SK-N-SH (cell line): ENCODE measurements around the gene PDLIM4. TPM values are rescaled to one million over a fixed set of nuclear protein-coding genes. Genes with fewer than 3 reads are reported as not detected.

Experiments used
- CTCF ChIA-PET: fragments of 300-600, 350-600 bp; formaldehyde crosslinking; extraction: SDS; loops from one replicate; lab custom pipeline; 2021; lab: Yijun Ruan, JAX
- POLR2A ChIA-PET: fragments of 350-600 bp; sonication (Branson Sonifier 250); formaldehyde crosslinking; extraction: SDS; loops from one replicate; lab custom pipeline; 2020; ENCODE audit warnings: antibody characterized with exemption, inconsistent platforms; lab: Yijun Ruan, JAX
- DNase-seq: peaks from one replicate; pipeline ENCODE4 v3.0.0; 2012
- H2AFZ ChIP-seq: fragments of 200-600 bp; sonication (generic); 2 replicates; pipeline ENCODE4 v1.8.1; 2016; ENCODE audit warnings: antibody characterized with exemption, mild to moderate bottlenecking, low read depth
- H3F3A ChIP-seq: fragments of 200-600 bp; sonication (generic); replicated peaks from 2 replicates; pipeline ENCODE3; 2016; ENCODE audit warnings: antibody characterized with exemption, mild to moderate bottlenecking; ENCODE audit not compliant: insufficient read depth
- H3K27ac ChIP-seq, 2 experiments: fragments of 200-500 bp in 1 of 2; fragments of 200-600 bp in 1 of 2; sonication (Bioruptor generic) in 1 of 2; sonication (generic), shearing (Covaris generic) in 1 of 2; 2 replicates each; pipeline versions ENCODE4 v1.5.1 to v1.6.1; 2014 to 2016; ENCODE audit warnings: low read depth in 2 of 2, inconsistent platforms in 1 of 2, low read length in 1 of 2, mild to moderate bottlenecking in 1 of 2, mixed read lengths in 1 of 2
- H3K27me3 ChIP-seq: fragments of 200-600 bp; sonication (generic), shearing (Covaris generic); 2 replicates; pipeline ENCODE4 v1.6.1; 2016; ENCODE audit warnings: mixed run types; ENCODE audit not compliant: insufficient read depth
- H3K36me3 ChIP-seq, 2 experiments: fragments of 200-500 bp in 1 of 2; fragments of 200-600 bp in 1 of 2; sonication (Bioruptor generic) in 1 of 2; sonication (generic) in 1 of 2; replicated peaks in 1 of 2; 2 replicates each; pipeline versions ENCODE3 to v1.5.1; 2014 to 2016; ENCODE audit warnings: low read length in 1 of 2, mild to moderate bottlenecking in 1 of 2; ENCODE audit not compliant: insufficient read depth in 2 of 2, control insufficient read depth in 1 of 2
- H3K4me1 ChIP-seq, 2 experiments: fragments of 200-500 bp in 1 of 2; fragments of 200-600 bp in 1 of 2; sonication (Bioruptor generic) in 1 of 2; sonication (generic), shearing (Covaris generic) in 1 of 2; 2 replicates each; pipeline versions ENCODE4 v1.5.1 to v1.6.1; 2014 to 2016; ENCODE audit warnings: low read depth in 1 of 2, low read length in 1 of 2, mixed run types in 1 of 2; ENCODE audit not compliant: insufficient read depth in 2 of 2, control insufficient read depth in 1 of 2
- H3K4me2 ChIP-seq: fragments of 200-600 bp; sonication (generic), shearing (Covaris generic); 2 replicates; pipeline ENCODE4 v1.6.1; 2017; ENCODE audit warnings: mixed run types
- H3K4me3 ChIP-seq, 2 experiments: fragments of 200-500 bp in 1 of 2; fragments of 200-600 bp in 1 of 2; sonication (Bioruptor generic) in 1 of 2; sonication (generic), shearing (Covaris generic) in 1 of 2; 2 replicates each; pipeline versions ENCODE4 v1.5.1 to v1.8.1; 2014 to 2016; ENCODE audit warnings: low read depth in 2 of 2, inconsistent platforms in 1 of 2, low read length in 1 of 2, mild to moderate bottlenecking in 1 of 2, mixed read lengths in 1 of 2, moderate library complexity in 1 of 2
- H3K79me2 ChIP-seq: fragments of 200-600 bp; sonication (generic); 2 replicates; pipeline ENCODE4 v1.8.1; 2017; ENCODE audit warnings: mild to moderate bottlenecking; ENCODE audit not compliant: insufficient read depth
- H3K9ac ChIP-seq: fragments of 200-600 bp; sonication (generic); 2 replicates; pipeline ENCODE4 v1.6.1; 2017; ENCODE audit warnings: mixed run types
- H3K9me2 ChIP-seq: fragments of 200-600 bp; sonication (generic); 2 replicates; pipeline ENCODE4 v1.6.1; 2017; ENCODE audit warnings: mixed run types
- H3K9me3 ChIP-seq: fragments of 200-600 bp; sonication (generic); 2 replicates; pipeline ENCODE4 v1.6.1; 2017; ENCODE audit warnings: mixed run types, mild to moderate bottlenecking, moderate library complexity
- H4K20me1 ChIP-seq: fragments of 200-600 bp; sonication (generic); 2 replicates; pipeline ENCODE4 v1.6.1; 2017; ENCODE audit warnings: mild to moderate bottlenecking, mixed run types; ENCODE audit not compliant: insufficient read depth
- CHD2 ChIP-seq: fragments of 150-350 bp; IDR thresholded peaks from 2 replicates; pipeline ENCODE4 v1.6.1; 2018; ENCODE audit warnings: low read length; ENCODE audit not compliant: partially characterized antibody
- EP300 ChIP-seq, 2 experiments: IDR thresholded peaks; 2 replicates each; pipeline versions ENCODE4 v1.4.0 to v1.6.1; 2012; ENCODE audit warnings: borderline replicate concordance in 1 of 2, low read depth in 1 of 2, low read length in 1 of 2
- FOSL2 ChIP-seq: IDR thresholded peaks from 2 replicates; pipeline ENCODE4 v1.4.0; 2012; ENCODE audit warnings: low read depth, mild to moderate bottlenecking, moderate library complexity, borderline replicate concordance
- FOXM1 ChIP-seq: IDR thresholded peaks from 2 replicates; pipeline ENCODE4 v1.4.0; 2012; ENCODE audit warnings: low read depth, mild to moderate bottlenecking
- MEF2A ChIP-seq: IDR thresholded peaks from 2 replicates; pipeline ENCODE4 v1.4.0; 2012; ENCODE audit warnings: low read depth, borderline replicate concordance
- MXI1 ChIP-seq: IDR thresholded peaks from 2 replicates; pipeline ENCODE4 v1.6.1; 2012; ENCODE audit warnings: mild to moderate bottlenecking, low read depth, low read length, improper control_type of control experiment
- NFIC ChIP-seq: IDR thresholded peaks from 2 replicates; pipeline ENCODE4 v1.4.0; 2012; ENCODE audit warnings: borderline replicate concordance
- NRF1 ChIP-seq: IDR thresholded peaks from 2 replicates; pipeline ENCODE4 v1.6.1; 2012; ENCODE audit warnings: low read depth, mild to moderate bottlenecking, low read length
- PBX3 ChIP-seq: IDR thresholded peaks from 2 replicates; pipeline ENCODE4; 2012
- RCOR1 ChIP-seq: fragments of 150-350 bp; IDR thresholded peaks from 2 replicates; pipeline ENCODE4 v1.6.1; 2017; ENCODE audit warnings: antibody characterized with exemption, low read length
- RFX5 ChIP-seq: IDR thresholded peaks from 2 replicates; pipeline ENCODE4 v1.6.1; 2012; ENCODE audit warnings: mild to moderate bottlenecking, improper control_type of control experiment, low read length
- TAF1 ChIP-seq: IDR thresholded peaks from 2 replicates; pipeline ENCODE4 v1.6.1; 2012; ENCODE audit warnings: low read depth, mild to moderate bottlenecking, low read length, moderate library complexity, borderline replicate concordance
- TCF12 ChIP-seq: IDR thresholded peaks from 2 replicates; pipeline ENCODE4 v1.4.0; 2012
- TEAD4 ChIP-seq: IDR thresholded peaks from 2 replicates; pipeline ENCODE4 v1.4.0; 2012; ENCODE audit warnings: mild to moderate bottlenecking, borderline replicate concordance; ENCODE audit not compliant: insufficient read depth
- YY1 ChIP-seq: IDR thresholded peaks from 2 replicates; pipeline ENCODE4 v1.4.0; 2012; ENCODE audit warnings: low read depth, mild to moderate bottlenecking
- WGBS: methylation state at CpG from one replicate; pipeline ENCODE4 v1.1.6; 2017; ENCODE audit warnings: low lambda C conversion rate; 5-methylcytosine and 5-hydroxymethylcytosine counted together
- polyA plus RNA-seq, 3 experiments: library from polyadenylated mRNA; depleted of rRNA; stranded (reverse); fragments of >200 nt; gene quantifications; 2 replicates each; pipeline ENCODE4 v1.2.3, GENCODE V29; 2012
- TF ChIP-seq, protein P1 (sequence below): fragments of 150-350 bp; IDR thresholded peaks from 2 replicates; pipeline ENCODE4 v1.6.1; 2016; ENCODE audit warnings: mild to moderate bottlenecking, low read depth, low read length

Gene PDLIM4
- polyA plus RNA-seq, 1 of the 3 experiments (the other 2 are of a cell fraction): 57.1 TPM

- TF ChIP-seq NFIC: peak; percentile 70
Measured at GRCh38 chr5:132265336-132266030, 8.0 kb downstream of the PDLIM4 start (continued).

DNA sequence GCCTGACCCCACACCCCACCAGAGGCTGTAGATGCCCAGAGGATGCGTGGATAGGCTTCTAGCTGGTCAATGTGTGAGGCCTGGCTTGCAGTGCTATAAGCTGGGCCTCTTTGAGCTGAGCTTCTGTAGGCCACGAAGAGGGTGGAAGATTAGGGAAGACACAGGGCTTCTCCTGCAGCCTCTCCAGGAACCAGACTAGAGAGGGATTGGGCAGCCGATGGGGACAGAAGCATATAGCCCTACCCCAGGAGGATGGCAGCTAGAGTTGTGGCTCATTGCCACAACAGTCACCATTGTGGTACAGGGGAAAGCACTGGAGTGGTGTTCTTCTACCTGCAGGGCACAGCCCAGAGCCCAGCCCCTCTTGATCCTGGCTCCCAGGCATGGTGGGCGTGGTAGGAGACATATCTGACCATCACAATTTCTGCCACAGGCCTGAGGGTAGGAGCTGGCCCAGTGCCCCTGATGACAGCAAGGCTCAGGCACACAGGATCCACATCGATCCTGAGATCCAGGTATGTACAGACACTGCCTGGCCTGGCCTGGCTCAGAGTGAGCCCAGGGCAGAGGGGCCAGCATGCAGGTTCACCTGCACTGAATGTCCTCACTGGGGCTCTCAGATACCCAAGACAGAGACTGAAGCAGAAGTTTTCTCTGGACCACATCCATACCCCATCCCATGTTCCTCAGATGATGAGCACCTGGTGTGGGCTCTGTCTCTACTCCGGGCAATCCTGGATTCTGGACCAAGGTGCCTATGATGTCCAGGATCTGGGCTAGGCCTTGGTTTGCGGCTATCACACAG lies 8.7 kb downstream of the PDLIM4 start:
- WGBS: 79% methylated on average over 4 of the region's 7 CpGs
- POLR2A ChIA-PET: interaction anchor here (1.3 kb wide), 1 partner anchor 27 kb away, joined by 5 read pairs; the partner anchor contains the start of gene SLC22A4
- H3K4me2 ChIP-seq: peak overlapping the region; percentile 52; the same call in 1 of the 2 replicates

More for the DNA sequence above, 8.7 kb downstream of the PDLIM4 start:
- H3F3A ChIP-seq: peaks cover 15% of the 10 kb centered on the region
- H3K27ac ChIP-seq: peak overlapping the region; percentile 71 to 92
- peaks cover 6% of the 10 kb centered on the region for H3K79me2 ChIP-seq
- no peak for DNase-seq
- no peak overlapping the region for H3K4me3 ChIP-seq
- H3K9me3 ChIP-seq: no peaks in the 10 kb centered on the region
- H3K9me2 ChIP-seq: no peaks in the 10 kb centered on the region
- H3K27me3 ChIP-seq: no peaks in the 10 kb centered on the region
- H3K4me1 ChIP-seq: peaks cover 47 to 83% of the 10 kb centered on the region in 2 experiments
- CTCF ChIA-PET: interaction anchor here (0.6 to 3.3 kb wide), 3 partner anchors 27 to 41 kb away, joined by 3 to 16 read pairs (median 4); no protein-coding TSS in a partner anchor
- no peak for TF ChIP-seq MEF2A
- TF ChIP-seq YY1: no peak
- no peak for TF ChIP-seq RFX5
- no peak for TF ChIP-seq EP300 (IDR thresholded peaks at IDR 0.05; ENCODE audit: borderline replicate concordance in 1 of 2, low read depth in 1 of 2, low read length in 1 of 2)
- TF ChIP-seq NFIC: no peak
- TF ChIP-seq CHD2: no peak
- no peak for TF ChIP-seq MXI1
- no peak; the same call in 1 of the 2 replicates for TF ChIP-seq TEAD4
- no peak for TF ChIP-seq TAF1
- no peak for TF ChIP-seq TCF12
- TF ChIP-seq RCOR1: no peak
- TF ChIP-seq NRF1: no peak
- no peak for TF ChIP-seq PBX3
- TF ChIP-seq FOXM1: no peak
- no peak for TF ChIP-seq FOSL2
- TF ChIP-seq, protein P1, sequence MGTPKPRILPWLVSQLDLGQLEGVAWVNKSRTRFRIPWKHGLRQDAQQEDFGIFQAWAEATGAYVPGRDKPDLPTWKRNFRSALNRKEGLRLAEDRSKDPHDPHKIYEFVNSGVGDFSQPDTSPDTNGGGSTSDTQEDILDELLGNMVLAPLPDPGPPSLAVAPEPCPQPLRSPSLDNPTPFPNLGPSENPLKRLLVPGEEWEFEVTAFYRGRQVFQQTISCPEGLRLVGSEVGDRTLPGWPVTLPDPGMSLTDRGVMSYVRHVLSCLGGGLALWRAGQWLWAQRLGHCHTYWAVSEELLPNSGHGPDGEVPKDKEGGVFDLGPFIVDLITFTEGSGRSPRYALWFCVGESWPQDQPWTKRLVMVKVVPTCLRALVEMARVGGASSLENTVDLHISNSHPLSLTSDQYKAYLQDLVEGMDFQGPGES: no peak
- TF ChIP-seq, all 33 proteins: peak for 0
- Histone ChIP-seq H3K36me3 (peaks cover 0 to 30% of the 10 kb centered on the region in 2 experiments), H4K20me1 (no peaks in the 10 kb centered on the region), H2AFZ (no peak overlapping the region), H3K9ac (peak overlapping the region; percentile 58)
